Astrocyte of the cerebellum (primary cell): ENCODE measurements around the gene LYAR.

Source experiments
- DNase-seq: peaks from one replicate; pipeline ENCODE4 v3.0.0-alpha.2; 2011; ENCODE audit warnings: low read depth
- H3K4me3 ChIP-seq: 2 replicates; pipeline ENCODE4 v1.5.1; 2011; ENCODE audit warnings: mild to moderate bottlenecking, low read depth, low read length, moderate library complexity
- in situ Hi-C: cut with HindIII; loops from 2 replicates; pipeline ENCODE4 v1.10.0; 2017; ENCODE audit warnings: low sequenced_read_pairs
- TF ChIP-seq, protein P1 (sequence below): IDR thresholded peaks from 2 replicates; pipeline ENCODE4 v1.5.1; 2012; ENCODE audit warnings: low read length, low read depth, moderate library complexity, mild to moderate bottlenecking; ENCODE audit errors: missing control alignments

The LYAR gene, protein sequence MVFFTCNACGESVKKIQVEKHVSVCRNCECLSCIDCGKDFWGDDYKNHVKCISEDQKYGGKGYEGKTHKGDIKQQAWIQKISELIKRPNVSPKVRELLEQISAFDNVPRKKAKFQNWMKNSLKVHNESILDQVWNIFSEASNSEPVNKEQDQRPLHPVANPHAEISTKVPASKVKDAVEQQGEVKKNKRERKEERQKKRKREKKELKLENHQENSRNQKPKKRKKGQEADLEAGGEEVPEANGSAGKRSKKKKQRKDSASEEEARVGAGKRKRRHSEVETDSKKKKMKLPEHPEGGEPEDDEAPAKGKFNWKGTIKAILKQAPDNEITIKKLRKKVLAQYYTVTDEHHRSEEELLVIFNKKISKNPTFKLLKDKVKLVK

DNA sequence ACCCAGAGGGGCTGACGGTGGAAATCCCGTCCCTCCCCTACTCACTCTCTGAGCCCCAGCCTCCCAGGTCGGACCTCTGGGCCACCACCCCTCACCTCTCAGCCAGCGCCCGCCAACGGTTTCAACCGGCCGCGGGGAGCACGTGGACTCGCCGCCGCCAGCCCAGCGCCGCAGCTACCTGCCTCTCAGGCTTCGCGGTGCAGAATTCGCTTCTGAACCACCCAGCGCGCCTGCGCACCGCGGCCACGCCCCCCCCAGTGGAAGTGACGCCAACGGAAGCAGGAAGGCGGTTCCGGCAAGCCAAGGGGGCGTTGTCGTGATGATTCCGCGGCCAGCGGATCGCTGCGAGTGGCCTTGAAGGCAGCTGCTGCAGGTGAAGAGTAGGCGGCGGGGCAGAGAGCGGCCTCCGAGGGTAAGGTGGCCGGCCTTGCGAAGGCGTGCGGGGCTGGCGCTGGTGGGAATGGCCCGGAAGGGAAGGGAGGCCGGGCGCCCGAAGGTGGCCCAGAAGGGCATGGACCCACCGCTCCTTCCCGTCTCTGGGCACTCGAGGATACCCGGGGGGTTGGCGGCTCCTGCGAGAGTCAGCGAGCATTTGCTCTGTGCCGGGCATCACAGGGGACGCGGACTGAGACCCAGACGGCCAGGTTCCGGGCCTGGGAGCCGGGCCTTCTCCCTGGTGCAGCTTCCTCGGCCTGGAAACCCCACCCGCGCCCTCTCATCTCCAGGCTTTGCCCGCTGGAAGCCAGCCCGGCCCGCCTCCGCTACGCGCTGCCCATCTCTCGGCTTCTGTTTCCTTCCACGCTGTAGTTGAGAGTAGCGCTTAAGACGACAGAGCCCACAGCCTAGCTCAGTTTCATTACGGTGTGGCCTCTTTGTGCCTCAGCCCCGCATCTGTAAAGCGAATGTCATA lies at the start of gene LYAR, which contains the start of gene ZBTB49:
Gene LYAR (minus strand): TSS at position 214 of the 910 bp plus-strand sequence. CDS start 6,412 bp downstream, outside the sequence.
Gene ZBTB49 (plus strand): TSS at position 311 of the 910 bp plus-strand sequence. CDS start 9,695 bp downstream, outside the sequence.
- H3K4me3 ChIP-seq: peak within 1 kb of the TSS; percentile 94
- in situ Hi-C loops: loop anchor here (5.0 kb wide), 1 partner anchor 77 kb away; no protein-coding TSS in a partner anchor
- TF ChIP-seq, protein P1, sequence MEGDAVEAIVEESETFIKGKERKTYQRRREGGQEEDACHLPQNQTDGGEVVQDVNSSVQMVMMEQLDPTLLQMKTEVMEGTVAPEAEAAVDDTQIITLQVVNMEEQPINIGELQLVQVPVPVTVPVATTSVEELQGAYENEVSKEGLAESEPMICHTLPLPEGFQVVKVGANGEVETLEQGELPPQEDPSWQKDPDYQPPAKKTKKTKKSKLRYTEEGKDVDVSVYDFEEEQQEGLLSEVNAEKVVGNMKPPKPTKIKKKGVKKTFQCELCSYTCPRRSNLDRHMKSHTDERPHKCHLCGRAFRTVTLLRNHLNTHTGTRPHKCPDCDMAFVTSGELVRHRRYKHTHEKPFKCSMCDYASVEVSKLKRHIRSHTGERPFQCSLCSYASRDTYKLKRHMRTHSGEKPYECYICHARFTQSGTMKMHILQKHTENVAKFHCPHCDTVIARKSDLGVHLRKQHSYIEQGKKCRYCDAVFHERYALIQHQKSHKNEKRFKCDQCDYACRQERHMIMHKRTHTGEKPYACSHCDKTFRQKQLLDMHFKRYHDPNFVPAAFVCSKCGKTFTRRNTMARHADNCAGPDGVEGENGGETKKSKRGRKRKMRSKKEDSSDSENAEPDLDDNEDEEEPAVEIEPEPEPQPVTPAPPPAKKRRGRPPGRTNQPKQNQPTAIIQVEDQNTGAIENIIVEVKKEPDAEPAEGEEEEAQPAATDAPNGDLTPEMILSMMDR: no peak
- DNase-seq: peak; percentile 79

GRCh38 chr4:4339504-4340085 lies 49.6 kb upstream of the LYAR start:
- H3K4me3 ChIP-seq: no peak overlapping the region
- in situ Hi-C loops: no loop called here
- TF ChIP-seq, protein P1: no peak
- DNase-seq: no peak

GRCh38 chr4:4338210-4339001 lies 48.5 kb upstream of the LYAR start:
- no peak for DNase-seq
- no peak overlapping the region for H3K4me3 ChIP-seq
- TF ChIP-seq, protein P1: no peak
- in situ Hi-C loops: no loop called here

GRCh38 chr4:4334798-4335520 lies 45.0 kb upstream of the LYAR start:
- in situ Hi-C loops: no loop called here
- TF ChIP-seq, protein P1: peak; percentile 78
- no peak overlapping the region for H3K4me3 ChIP-seq
- peak; percentile 4 for DNase-seq

- TF ChIP-seq, protein P1: no peak
- no peak overlapping the region for H3K4me3 ChIP-seq
- in situ Hi-C loops: no loop called here
- peak; percentile 84 for DNase-seq
These were observed 43.3 kb upstream of the LYAR start for GRCh38 chr4:4333265-4333706.
